Bronchial smooth muscle cell (primary cell): Measurements from ENCODE around the gene STAC2. TPM values are rescaled to one million over a fixed set of nuclear protein-coding genes. Genes with fewer than 3 reads are reported as not detected.

Experiments used
- total RNA-seq: library from RNA; depleted of rRNA; stranded (reverse); fragments of >200 nt; gene quantifications from 2 replicates; pipeline ENCODE4 v1.2.1, GENCODE V29; 2014

Gene STAC2
- total RNA-seq: under 0.01 TPM in 1 of 2 replicates, not detected in the other

GRCh38 chr17:39225308-39225958 lies at the start of gene STAC2:
STAC2 (minus strand) TSS chr17:39225945; CDS start chr17:39225502, 443 bp downstream.

GRCh38 chr17:39200070-39200879 lies 25.5 kb downstream of the STAC2 start, which contains the start of gene RPL19:
RPL19 (plus strand) TSS chr17:39200283; CDS start chr17:39200345, 62 bp downstream.

GRCh38 chr17:39197380-39198185 lies 28.2 kb downstream of the STAC2 start, which contains the start of gene CACNB1:
CACNB1 (minus strand) TSS chr17:39197669; CDS start chr17:39197495, 174 bp downstream.

DNA sequence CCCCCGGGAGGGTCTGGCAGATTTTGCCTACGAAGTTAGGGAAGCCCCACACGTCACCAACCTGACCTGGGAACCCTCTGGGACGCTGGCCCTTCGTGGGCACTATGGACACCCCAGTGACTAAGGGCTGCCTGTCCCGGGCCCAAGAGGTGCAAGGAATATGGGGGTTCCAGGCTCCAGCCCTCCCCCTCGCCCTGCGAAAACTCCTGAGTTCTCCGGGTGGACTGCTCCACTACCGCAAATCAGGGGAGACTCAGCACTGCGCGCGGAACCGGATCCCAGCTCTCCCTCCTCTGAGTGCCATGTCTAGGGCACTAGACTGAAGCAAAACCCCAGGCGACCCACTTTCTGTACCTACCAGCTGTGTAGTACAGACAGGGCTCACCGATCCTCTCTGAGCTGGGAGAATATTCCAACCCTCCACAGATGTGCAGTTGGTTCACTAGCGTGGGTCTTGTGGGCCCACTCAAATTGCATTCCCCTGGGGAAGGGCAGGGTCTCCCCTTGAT lies 59.9 kb downstream of the STAC2 start, which contains the start of gene ARL5C:
TSS of gene ARL5C (minus strand) at position 321 of the 509 bp plus-strand sequence. CDS start 401 bp downstream, outside the sequence.

Other genes starting within 250 kb of the STAC2 start
- gene PLXDC1, start 74.3 kb downstream of the STAC2 start, total RNA-seq: 2.4 and 3.8 TPM in 2 replicates
- under 0.01 TPM in 1 of 2 replicates, not detected in the other for gene ARL5C, start 59.8 kb downstream of the STAC2 start, total RNA-seq
- gene CACNB1, start 28.3 kb downstream of the STAC2 start, total RNA-seq: 4.3 and 7.1 TPM in 2 replicates
- gene RPL19, start 25.7 kb downstream of the STAC2 start, total RNA-seq: 1,944 and 2,610 TPM in 2 replicates
- 9.6 and 11.9 TPM in 2 replicates for gene FBXL20, start 175.7 kb upstream of the STAC2 start, total RNA-seq
- gene MED1, start 225.3 kb upstream of the STAC2 start, total RNA-seq: 14.3 and 14.9 TPM in 2 replicates
- 14.5 and 17.2 TPM in 2 replicates for gene CDK12, start 235.5 kb upstream of the STAC2 start, total RNA-seq